Transverse colon (tissue), 4 donors: Measurements from ENCODE around the gene SMYD3. TPM values are rescaled to one million over a fixed set of nuclear protein-coding genes. Genes with fewer than 3 reads are reported as not detected.
A peak's percentile ranks its signal among the peaks of the same experiment; 100 is the strongest.

Experiments used
- DNase-seq: peaks from one replicate; pipeline ENCODE4 v3.0.0-alpha.2; 2019
- H3K27ac ChIP-seq, 4 donors: fragments of 200-600 bp; sonication (generic); 2 replicates each; pipeline ENCODE4 v1.5.1; 2016 to 2018; ENCODE audit warnings: inconsistent platforms in 4 of 4
- H3K27me3 ChIP-seq: fragments of 200-600 bp; sonication (generic); 2 replicates; pipeline ENCODE4 v1.5.1; 2017; ENCODE audit warnings: inconsistent platforms
- H3K36me3 ChIP-seq, 4 donors: fragments of 200-600 bp; sonication (generic); 2 replicates each; pipeline ENCODE4 v1.5.1; 2017 to 2019; ENCODE audit warnings: inconsistent platforms in 4 of 4
- H3K4me1 ChIP-seq, 4 donors: fragments of 200-600 bp; sonication (generic); 2 replicates each; pipeline ENCODE4 v1.5.1; 2017 to 2020; ENCODE audit warnings: inconsistent platforms in 4 of 4
- H3K4me3 ChIP-seq, 4 donors: fragments of 200-600 bp; sonication (generic); 1 replicate in 1 of 4; 2 replicates in 3 of 4; pipeline versions ENCODE4 v1.5.1 to v1.6.1; 2017 to 2019; ENCODE audit warnings: inconsistent platforms in 4 of 4
- H3K9me3 ChIP-seq, 2 donors: fragments of 200-600 bp; sonication (generic); 2 replicates each; pipeline ENCODE4 v1.5.1; 2017 to 2019; ENCODE audit warnings: inconsistent platforms in 2 of 2
- CTCF ChIP-seq, 5 experiments: fragments of 200-600 bp in 3 of 5; fragments of 450-650 bp in 2 of 5; sonication (generic) in 3 of 5; IDR thresholded peaks; 1 replicate in 2 of 5; 2 replicates in 3 of 5; pipeline ENCODE4 v1.5.1; 2016 to 2017; ENCODE audit warnings: antibody characterized with exemption in 5 of 5, inconsistent platforms in 3 of 5, mild to moderate bottlenecking in 2 of 5, moderate library complexity in 1 of 5
- EP300 ChIP-seq: sonication (generic); formaldehyde crosslinking; IDR thresholded peaks from one replicate; pipeline ENCODE4 v1.6.1; 2017; ENCODE audit warnings: antibody characterized with exemption, low read depth
- POLR2A ChIP-seq: fragments of 450-650 bp; IDR thresholded peaks from one replicate; pipeline ENCODE4 v1.6.1; 2016; ENCODE audit warnings: antibody characterized with exemption, mild to moderate bottlenecking, moderate library complexity
- POLR2AphosphoS5 ChIP-seq, 3 donors: sonication (generic); formaldehyde crosslinking; IDR thresholded peaks; one replicate each; pipeline ENCODE4 v1.6.1; 2016; ENCODE audit warnings: antibody characterized with exemption in 3 of 3
- WGBS, 2 donors: methylation state at CpG; one replicate each; pipeline ENCODE4 v1.1.5; 2018; ENCODE audit warnings: low coverage in 1 of 2; 5-methylcytosine and 5-hydroxymethylcytosine counted together
- in situ Hi-C, 4 donors: fragments of 200-750 bp; cut with MboI; loops; one replicate each; pipeline versions ENCODE4 v1.15.0 to v1.15.1; 2017; ENCODE audit warnings: low sequenced_read_pairs in 3 of 4, low pct_ligation_motif_present in 1 of 4, low pct_unique_long_range_greater_than_20kb in 1 of 4
- intact Hi-C: fragments of 100-400 bp; cut with DNase I; formaldehyde crosslinking; loops from one replicate; pipeline ENCODE4 v1.15.1; 2023; ENCODE audit warnings: low total_unique reads
- total RNA-seq, 4 donors: library from RNA; depleted of rRNA; stranded (reverse); fragments of >200 nt; gene quantifications; one replicate each; pipeline ENCODE4 v1.1.0, GENCODE V29; 2016

The SMYD3 gene
- total RNA-seq, 4 donors from 2014 or later = 10.5 to 31.3 (median 25.8) TPM

DNA sequence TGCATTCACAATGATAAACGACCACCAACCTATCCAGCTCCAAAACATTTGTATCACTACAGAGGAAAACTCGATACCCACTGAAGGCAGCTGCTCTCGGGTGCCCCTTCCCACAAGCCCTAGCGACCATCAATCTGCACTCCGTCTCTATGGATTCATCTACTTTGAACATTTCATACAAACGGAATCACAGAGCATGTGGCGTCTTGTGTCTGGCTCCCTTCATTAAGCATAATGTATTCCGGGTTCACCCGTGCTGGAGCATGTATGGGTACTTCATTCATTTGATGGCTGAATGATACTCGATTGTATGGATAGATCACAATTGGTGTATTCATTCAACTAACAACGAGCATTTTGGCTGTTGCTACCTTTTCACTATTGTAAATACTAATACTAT, 340.2 kb downstream of the SMYD3 start:
- WGBS, 2 donors = 60 to 81% methylated on average over 6 to 11 of the region's 11 CpGs
- peaks cover 0 to 6% (median 2%) of the 10 kb centered on the region in 4 donors for H3K4me1 ChIP-seq
- no peaks in the 10 kb centered on the region for H3K36me3 ChIP-seq
- no peak overlapping the region for H3K4me3 ChIP-seq
- intact Hi-C loops (no loop called here), in situ Hi-C loops (no loop called here)
- no peaks in the 10 kb centered on the region for H3K9me3 ChIP-seq
- TF ChIP-seq CTCF (IDR thresholded peaks at IDR 0.05) = no peak
- TF ChIP-seq POLR2AphosphoS5 (IDR thresholded peaks at IDR 0.05) = no peak
- no peak for TF ChIP-seq EP300
- no peak for TF ChIP-seq POLR2A
- H3K27ac ChIP-seq = no peak overlapping the region
- no peaks in the 10 kb centered on the region for H3K27me3 ChIP-seq
- no peak for DNase-seq

DNA sequence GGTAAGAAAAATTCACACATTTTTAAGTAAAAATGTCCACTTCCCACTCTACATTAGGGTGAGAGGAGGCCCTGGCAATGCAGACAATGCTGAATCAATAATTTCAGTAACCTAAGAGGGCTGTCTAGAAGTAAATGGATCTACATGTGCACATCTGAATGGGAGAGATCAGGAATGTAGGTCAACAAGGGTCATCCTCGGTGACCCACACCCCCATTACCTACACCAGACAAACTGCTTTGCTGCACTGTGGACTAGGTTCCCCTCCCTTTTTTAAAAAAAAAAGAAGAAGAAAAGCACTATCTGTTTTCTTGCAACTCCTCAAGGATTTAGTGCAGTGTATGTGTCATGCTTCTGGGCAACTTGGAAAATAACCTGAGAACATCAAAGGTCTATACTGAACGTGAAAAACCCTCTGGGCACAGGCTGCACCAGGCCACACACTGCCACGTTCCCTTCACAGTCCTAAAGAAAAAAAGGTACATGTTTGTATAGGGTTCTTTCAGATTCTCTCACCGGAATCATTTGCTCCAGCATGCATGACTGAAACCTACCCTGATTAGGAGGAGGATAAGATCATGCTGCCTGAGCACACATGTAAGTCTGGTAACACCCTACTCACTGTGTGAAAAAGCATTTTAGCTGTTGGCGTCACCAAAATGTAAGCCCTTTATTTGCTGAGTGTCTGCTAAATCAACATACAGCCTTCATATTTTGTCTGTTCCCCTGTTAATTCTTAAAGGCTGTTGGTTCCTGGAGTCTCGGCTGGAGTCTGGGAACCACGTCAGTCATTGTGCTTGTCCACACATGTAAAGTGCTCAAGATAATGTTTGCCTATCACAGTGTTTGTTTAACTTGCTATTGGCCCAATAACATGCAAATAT, 341.0 kb downstream of the SMYD3 start:
- Histone ChIP-seq H3K4me3 (no peak overlapping the region), H3K4me1 (peaks cover 0 to 6% (median 2%) of the 10 kb centered on the region in 4 donors), H3K27ac (no peak overlapping the region), H3K36me3 (no peaks in the 10 kb centered on the region), H3K9me3 (no peaks in the 10 kb centered on the region), H3K27me3 (no peaks in the 10 kb centered on the region)
- intact Hi-C loops = no loop called here
- 57 to 60% methylated on average over 1 to 7 of the region's 7 CpGs for WGBS, 2 donors
- DNase-seq = peak; percentile 14
- TF ChIP-seq POLR2A (no peak), CTCF (IDR thresholded peaks at IDR 0.05) (no peak), POLR2AphosphoS5 (IDR thresholded peaks at IDR 0.05) (no peak), EP300 (no peak)
- in situ Hi-C loops = no loop called here

DNA sequence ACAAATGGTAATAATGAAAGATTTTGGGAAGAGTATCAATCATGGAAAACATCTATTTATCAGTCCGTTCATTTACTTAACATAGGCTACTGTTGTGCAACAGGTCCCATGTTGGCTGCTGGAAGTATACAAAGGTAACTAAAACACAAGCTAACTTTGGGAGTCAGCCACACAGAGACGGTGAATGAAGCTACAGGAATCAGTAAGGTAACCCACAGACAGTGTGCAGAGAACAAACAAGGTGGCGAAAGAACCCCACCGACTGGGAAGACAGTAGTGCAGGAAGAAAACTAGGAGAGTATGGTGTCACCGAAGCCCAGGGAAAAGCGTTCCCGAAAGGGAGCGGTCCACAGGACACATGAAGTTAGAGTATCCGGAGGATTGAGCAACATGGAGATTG, 342.3 kb downstream of the SMYD3 start:
- H3K36me3 ChIP-seq = no peaks in the 10 kb centered on the region
- no peak overlapping the region for H3K27ac ChIP-seq
- in situ Hi-C loops = no loop called here
- intact Hi-C loops = no loop called here
- no peaks in the 10 kb centered on the region for H3K27me3 ChIP-seq
- peaks cover 0 to 6% (median 2%) of the 10 kb centered on the region in 4 donors for H3K4me1 ChIP-seq
- no peak overlapping the region for H3K4me3 ChIP-seq
- DNase-seq = no peak
- TF ChIP-seq POLR2A = no peak
- no peak for TF ChIP-seq EP300
- no peak for TF ChIP-seq CTCF (IDR thresholded peaks at IDR 0.05)
- no peak for TF ChIP-seq POLR2AphosphoS5 (IDR thresholded peaks at IDR 0.05)
- WGBS, 2 donors = 89 to 96% methylated on average over 9 of the region's 9 CpGs
- no peaks in the 10 kb centered on the region for H3K9me3 ChIP-seq

DNA sequence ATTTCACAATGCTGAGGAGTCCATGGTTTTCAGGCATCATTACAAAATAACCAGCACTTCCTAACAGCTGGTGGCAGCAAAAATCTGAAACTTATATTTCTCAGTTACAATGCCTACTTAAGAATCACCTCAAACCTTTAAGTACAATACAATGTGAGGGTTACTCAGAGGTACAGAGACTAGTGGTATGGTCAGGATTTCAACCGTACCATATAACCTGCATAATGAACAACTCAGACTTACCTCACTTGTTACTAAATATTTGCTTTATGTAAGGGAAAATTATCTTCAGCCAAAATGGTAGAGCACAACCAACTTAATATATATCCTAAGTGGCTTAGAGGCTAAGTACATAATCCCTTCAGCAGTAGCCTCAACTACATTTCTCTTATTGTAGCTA, 344.5 kb downstream of the SMYD3 start:
- Histone ChIP-seq H3K4me1 (peaks cover 0 to 6% (median 2%) of the 10 kb centered on the region in 4 donors), H3K27ac (no peak overlapping the region), H3K4me3 (no peak overlapping the region), H3K27me3 (no peaks in the 10 kb centered on the region), H3K36me3 (no peaks in the 10 kb centered on the region), H3K9me3 (no peaks in the 10 kb centered on the region)
- TF ChIP-seq CTCF (IDR thresholded peaks at IDR 0.05) (no peak), EP300 (no peak), POLR2A (no peak), POLR2AphosphoS5 (IDR thresholded peaks at IDR 0.05) (no peak)
- WGBS, 2 donors = 96 to 100% methylated on average over 1 of the region's 1 CpG
- DNase-seq = no peak
- in situ Hi-C loops (no loop called here), intact Hi-C loops (no loop called here)
